B cell (primary cell): Measurements from ENCODE around the gene NIN. TPM values are rescaled to one million over a fixed set of nuclear protein-coding genes. Genes with fewer than 3 reads are reported as not detected.

ENCODE experiments used
- ATAC-seq: fragments of 200-7000 bp; cut with Tn5 transposase; one replicate; pipeline ENCODE4 v1.10.0; 2021; ENCODE audit warnings: low read depth, mild to moderate bottlenecking, moderate number of reproducible peaks, moderate library complexity
- CTCF ChIA-PET: fragments of 350-600 bp; sonication (Branson Sonifier 250); formaldehyde crosslinking; loops from one replicate; lab custom pipeline; 2021; ENCODE audit warnings: antibody characterized with exemption, inconsistent platforms; lab: Charles Lee
- POLR2A ChIA-PET: fragments of 350-600 bp; sonication (Branson Sonifier 250); formaldehyde crosslinking; loops from one replicate; lab custom pipeline; 2021; ENCODE audit warnings: antibody characterized with exemption; lab: Charles Lee
- DNase-seq: peaks from one replicate; pipeline ENCODE4 v3.0.0; 2013
- H2AFZ ChIP-seq: 2 replicates; pipeline ENCODE4 v1.6.1; 2012; ENCODE audit warnings: mild to moderate bottlenecking, low read depth, low read length; ENCODE audit not compliant: insufficient read depth, poor library complexity, severe bottlenecking
- H3K27ac ChIP-seq, 2 donors: 1 replicate in 1 of 2; 2 replicates in 1 of 2; pipeline ENCODE4 v1.5.1; 2012 to 2013; ENCODE audit warnings: low read length in 2 of 2, mild to moderate bottlenecking in 2 of 2, moderate library complexity in 1 of 2
- H3K27me3 ChIP-seq, 4 experiments: fragments of 200-600 bp in 1 of 4; sonication (generic) in 1 of 4; replicated peaks in 1 of 4; 1 replicate in 2 of 4; 2 replicates in 2 of 4; pipeline versions ENCODE4 v1.6.1 to v1.7.0; 2013 to 2016; ENCODE audit warnings: low read length in 3 of 4, mild to moderate bottlenecking in 2 of 4, mixed read lengths in 1 of 4, moderate library complexity in 1 of 4; ENCODE audit not compliant: insufficient read depth in 4 of 4, control insufficient read depth in 3 of 4; ENCODE audit errors: control extremely low read depth in 1 of 4
- H3K36me3 ChIP-seq, 2 experiments: replicated peaks in 1 of 2; 1 replicate in 1 of 2; 2 replicates in 1 of 2; pipeline versions ENCODE4 v1.6.1 to v1.7.1; 2013; ENCODE audit warnings: low read length in 1 of 2; ENCODE audit not compliant: insufficient read depth in 2 of 2, control insufficient read depth in 1 of 2; ENCODE audit errors: control extremely low read depth in 1 of 2, extremely low read depth in 1 of 2
- H3K4me1 ChIP-seq, 2 donors: fragments of 200-600 bp in 1 of 2; sonication (generic) in 1 of 2; 1 replicate in 1 of 2; 2 replicates in 1 of 2; pipeline versions ENCODE4 v1.5.1 to v1.6.1; 2013 to 2017; ENCODE audit warnings: low read length in 2 of 2; ENCODE audit not compliant: control insufficient read depth in 2 of 2, insufficient read depth in 2 of 2
- H3K4me2 ChIP-seq: replicated peaks from 2 replicates; pipeline ENCODE3; 2012; ENCODE audit warnings: mild to moderate bottlenecking, low read depth, low read length; ENCODE audit not compliant: poor library complexity, severe bottlenecking
- H3K4me3 ChIP-seq, 5 experiments: fragments of 200-600 bp in 1 of 5; sonication (generic) in 1 of 5; 1 replicate in 3 of 5; 2 replicates in 2 of 5; pipeline versions ENCODE4 v1.5.1 to v1.7.0; 2011 to 2016; ENCODE audit warnings: low read length in 4 of 5, mild to moderate bottlenecking in 4 of 5, low read depth in 2 of 5, control low read depth in 1 of 5, moderate library complexity in 1 of 5; ENCODE audit not compliant: insufficient read depth in 1 of 5; ENCODE audit errors: control extremely low read depth in 1 of 5, extremely low read depth in 1 of 5
- H3K79me2 ChIP-seq: fragments of 200-600 bp; sonication (generic); one replicate; pipeline ENCODE4 v1.6.0; 2016; ENCODE audit warnings: low read length; ENCODE audit not compliant: control insufficient read depth, insufficient read depth
- H3K9ac ChIP-seq: fragments of 200-600 bp; sonication (generic); 2 replicates; pipeline ENCODE4 v1.6.1; 2017; ENCODE audit warnings: mild to moderate bottlenecking, low read length, moderate library complexity
- H3K9me3 ChIP-seq, 3 donors: one replicate each; pipeline versions ENCODE4 v1.6.1 to v1.7.1; 2013; ENCODE audit warnings: low read length in 2 of 3; ENCODE audit not compliant: control insufficient read depth in 2 of 3, insufficient read depth in 1 of 3; ENCODE audit errors: control extremely low read depth in 1 of 3
- H4K20me1 ChIP-seq: 2 replicates; pipeline ENCODE4 v1.6.0; 2012; ENCODE audit warnings: mild to moderate bottlenecking, low read length; ENCODE audit not compliant: insufficient read depth, control insufficient read depth, poor library complexity, severe bottlenecking
- H3K27ac Mint-ChIP-seq: one replicate; pipeline ENCODE4 v1.8.0; 2021; ENCODE audit warnings: mixed read lengths
- H3K27me3 Mint-ChIP-seq: one replicate; pipeline ENCODE4 v1.8.0; 2021; ENCODE audit warnings: mixed read lengths
- H3K4me1 Mint-ChIP-seq: one replicate; pipeline ENCODE4 v1.8.0; 2021; ENCODE audit warnings: mixed read lengths
- H3K4me3 Mint-ChIP-seq: one replicate; pipeline ENCODE4 v1.8.0; 2021; ENCODE audit warnings: mixed read lengths
- H3K9me3 Mint-ChIP-seq: one replicate; pipeline ENCODE4 v1.8.0; 2022; ENCODE audit warnings: mixed read lengths; ENCODE audit not compliant: insufficient read depth
- CTCF ChIP-seq: fragments of 200-600 bp; IDR thresholded peaks from one replicate; pipeline ENCODE4 v1.8.0; 2022; ENCODE audit warnings: antibody characterized with exemption, mild to moderate bottlenecking
- EZH2 ChIP-seq: IDR thresholded peaks from 2 replicates; pipeline ENCODE4 v1.6.1; 2012; ENCODE audit warnings: borderline replicate concordance, low read depth, mild to moderate bottlenecking, moderate library complexity, low read length; ENCODE audit not compliant: insufficient read depth, poor library complexity, severe bottlenecking
- WGBS: methylation state at CpG from one replicate; pipeline ENCODE4 v1.1.5; 2013; ENCODE audit warnings: missing lambda C conversion rate; ENCODE audit not compliant: insufficient coverage; 5-methylcytosine and 5-hydroxymethylcytosine counted together
- intact Hi-C: fragments of 100-400 bp; cut with micrococcal nuclease; formaldehyde crosslinking; loops from one replicate; pipeline ENCODE4 v1.10.0; 2022
- polyA plus RNA-seq: library from polyadenylated mRNA; depleted of rRNA; stranded (reverse); fragments of >200 nt; gene quantifications from 2 replicates; pipeline ENCODE4 v1.2.3, GENCODE V29; 2012
- total RNA-seq, 2 donors: library from RNA; stranded (reverse); fragments of 120-200 nt in 1 of 2; gene quantifications; 1 replicate in 1 of 2; 2 replicates in 1 of 2; pipeline versions ENCODE4 v1.2.3 to v1.2.4, GENCODE V29; 2013 to 2022

The NIN gene
- total and polyA plus RNA-seq, 2 donors (not counting 1 experiment from before 2014, with no cell fraction given) = 25.4 to 219 TPM

GRCh38 chr14:50839691-50840090 is 8.7 kb upstream of the NIN start:
- Histone ChIP-seq H3K4me1 (peaks cover 21 to 22% of the 10 kb centered on the region in 2 donors), H2AFZ (no peak overlapping the region), H3K9me3 (no peaks in the 10 kb centered on the region), H3K27ac (no peak overlapping the region), H4K20me1 (no peaks in the 10 kb centered on the region), H3K36me3 (no peaks in the 10 kb centered on the region), H3K27me3 (no peaks in the 10 kb centered on the region), H3K4me3 (no peak overlapping the region), H3K4me2 (no peak overlapping the region), H3K9ac (no peak overlapping the region), H3K79me2 (peaks cover 1% of the 10 kb centered on the region)
- ATAC-seq = no peak
- POLR2A ChIA-PET = no interaction called here
- Mint-ChIP-seq H3K27me3 (no peaks in the 10 kb centered on the region), H3K27ac (no peak overlapping the region), H3K4me1 (peaks cover 35% of the 10 kb centered on the region), H3K9me3 (no peaks in the 10 kb centered on the region), H3K4me3 (no peak overlapping the region)
- no peak for DNase-seq
- TF ChIP-seq CTCF (no peak), EZH2 (no peak)
- CTCF ChIA-PET = interaction anchor here (0.9 to 3.2 kb wide), 4 partner anchors 8 to 62 kb away, joined by 3 to 20 read pairs (median 8); partner anchors contain the start of gene NIN
- WGBS = 98% methylated on average over 4 of the region's 5 CpGs
- intact Hi-C loops = no loop called here

- H3K4me1 Mint-ChIP-seq = peaks cover 40% of the 10 kb centered on the region
- Histone ChIP-seq H3K27ac (no peak overlapping the region), H3K79me2 (peaks cover 7% of the 10 kb centered on the region), H2AFZ (no peak overlapping the region), H3K4me1 (peaks cover 27 to 28% of the 10 kb centered on the region in 2 donors), H3K4me3 (no peak overlapping the region), H3K36me3 (no peaks in the 10 kb centered on the region), H3K9ac (no peak overlapping the region), H3K4me2 (no peak overlapping the region), H4K20me1 (no peaks in the 10 kb centered on the region), H3K9me3 (no peaks in the 10 kb centered on the region), H3K27me3 (no peaks in the 10 kb centered on the region)
- POLR2A ChIA-PET = interaction anchor here (0.7 kb wide), 1 partner anchor 21 kb away, joined by 4 read pairs; no protein-coding TSS in a partner anchor
- intact Hi-C loops = no loop called here
- DNase-seq = no peak
- no peak for ATAC-seq
- CTCF ChIA-PET = interaction anchor here (0.9 to 3.2 kb wide), 5 partner anchors 8 to 61 kb away, joined by 3 to 20 read pairs (median 5); partner anchors contain the start of gene NIN
- no peaks in the 10 kb centered on the region for H3K27me3 Mint-ChIP-seq
- WGBS = no CpG with 5 or more reads among the region's 1 CpG
- H3K4me3 Mint-ChIP-seq = no peak overlapping the region
- no peak for TF ChIP-seq CTCF
- TF ChIP-seq EZH2 = no peak
- no peak overlapping the region for H3K27ac Mint-ChIP-seq
- H3K9me3 Mint-ChIP-seq = no peaks in the 10 kb centered on the region
Observed at GRCh38 chr14:50839048-50839447, 8.1 kb upstream of the NIN start.
